Fibroblast of lung (primary cell): ENCODE measurements around the gene SACM1L. TPM values are rescaled to one million over a fixed set of nuclear protein-coding genes. Genes with fewer than 3 reads are reported as not detected.

Experiments used
- DNase-seq, 2 donors: peaks; one replicate each; pipeline versions ENCODE4 v3.0.0 to v3.0.0-alpha.2; 2010; ENCODE audit warnings: low read depth in 2 of 2
- H2AFZ ChIP-seq: 2 replicates; pipeline ENCODE4 v1.5.1; 2012; ENCODE audit warnings: low read length, control low read depth, inconsistent platforms
- H3K27ac ChIP-seq: 2 replicates; pipeline ENCODE4 v1.5.1; 2011; ENCODE audit warnings: low read length, control low read depth; ENCODE audit not compliant: insufficient read depth
- H3K27me3 ChIP-seq: 2 replicates; pipeline ENCODE4 v1.5.1; 2011; ENCODE audit warnings: mild to moderate bottlenecking, low read length; ENCODE audit not compliant: control insufficient read depth, insufficient read depth
- H3K36me3 ChIP-seq: 2 replicates; pipeline ENCODE4 v1.5.1; 2011; ENCODE audit warnings: low read length; ENCODE audit not compliant: control insufficient read depth, insufficient read depth
- H3K4me1 ChIP-seq: 2 replicates; pipeline ENCODE4 v1.5.1; 2011; ENCODE audit warnings: low read length; ENCODE audit not compliant: control insufficient read depth, insufficient read depth; ENCODE audit errors: extremely low read depth
- H3K4me2 ChIP-seq: 2 replicates; pipeline ENCODE4 v1.5.1; 2011; ENCODE audit warnings: low read length, control low read depth; ENCODE audit not compliant: insufficient read depth; ENCODE audit errors: extremely low read depth
- H3K4me3 ChIP-seq, 4 experiments: fragments of 200-600 bp in 1 of 4; sonication (generic) in 1 of 4; replicated peaks in 1 of 4; 2 replicates each; pipeline ENCODE4 v1.5.1; 2011 to 2016; ENCODE audit warnings: low read length in 4 of 4, low read depth in 3 of 4, mild to moderate bottlenecking in 3 of 4, control low read depth in 2 of 4, inconsistent platforms in 1 of 4, mixed read lengths in 1 of 4; ENCODE audit not compliant: insufficient read depth in 1 of 4; ENCODE audit errors: control extremely low read depth in 1 of 4
- H3K79me2 ChIP-seq: 2 replicates; pipeline ENCODE4 v1.5.1; 2012; ENCODE audit warnings: mild to moderate bottlenecking, low read length, inconsistent platforms; ENCODE audit not compliant: control insufficient read depth, insufficient read depth
- H3K9ac ChIP-seq: 2 replicates; pipeline ENCODE4 v1.5.1; 2011; ENCODE audit warnings: mild to moderate bottlenecking, low read length, control low read depth; ENCODE audit not compliant: insufficient read depth
- H3K9me3 ChIP-seq: 2 replicates; pipeline ENCODE4 v1.5.1; 2012; ENCODE audit warnings: low read depth, low read length; ENCODE audit not compliant: control insufficient read depth, insufficient read depth
- H4K20me1 ChIP-seq: 2 replicates; pipeline ENCODE4 v1.5.1; 2011; ENCODE audit warnings: low read length; ENCODE audit not compliant: control insufficient read depth, insufficient read depth; ENCODE audit errors: extremely low read depth
- CTCF ChIP-seq, 2 donors: IDR thresholded peaks in 1 of 2; conservative IDR thresholded peaks in 1 of 2; 1 replicate in 1 of 2; 2 replicates in 1 of 2; pipeline ENCODE4 v1.5.1; 2011 to 2012; ENCODE audit warnings: low read length in 2 of 2, control low read depth in 1 of 2, inconsistent platforms in 1 of 2, low read depth in 1 of 2, mild to moderate bottlenecking in 1 of 2
- EZH2 ChIP-seq: IDR thresholded peaks from 2 replicates; pipeline ENCODE4 v1.5.1; 2012; ENCODE audit warnings: low read length, control low read depth, mild to moderate bottlenecking; ENCODE audit errors: missing control alignments
- polyA plus RNA-seq, 2 donors: library from polyadenylated mRNA; depleted of rRNA in 1 of 2; stranded (reverse) in 1 of 2; unstranded in 1 of 2; fragments of >200 nt; gene quantifications; 2 replicates each; pipeline ENCODE4 v1.2.1, GENCODE V29; 2011 to 2012; ENCODE audit warnings: missing spikeins in 1 of 2
- total RNA-seq: library from RNA; depleted of rRNA; stranded (reverse); fragments of >200 nt; gene quantifications from 2 replicates; pipeline ENCODE4 v1.2.1, GENCODE V29; 2014

SACM1L gene
- total and polyA plus RNA-seq, 2 donors (not counting 1 experiment from before 2014, with no cell fraction given): 33.3 to 41.8 TPM

GRCh38 chr3:45783667-45784066 is 94.5 kb downstream of the SACM1L start:
- Histone ChIP-seq H3K27me3 (peaks cover 26% of the 10 kb centered on the region), H2AFZ (no peak overlapping the region), H4K20me1 (no peaks in the 10 kb centered on the region), H3K27ac (no peak overlapping the region), H3K79me2 (no peaks in the 10 kb centered on the region), H3K9me3 (no peaks in the 10 kb centered on the region), H3K9ac (no peak overlapping the region), H3K4me1 (no peaks in the 10 kb centered on the region), H3K36me3 (no peaks in the 10 kb centered on the region), H3K4me2 (no peak overlapping the region), H3K4me3 (no peak overlapping the region)
- DNase-seq: no peak
- TF ChIP-seq EZH2 (no peak), CTCF (conservative IDR thresholded peaks at IDR 0.05 in 1 of 2, IDR thresholded peaks at IDR 0.05 in 1 of 2; ENCODE audit: low read depth in 1 of 2, low read length in 2 of 2) (no peak)

GRCh38 chr3:45785605-45786150 is 96.5 kb downstream of the SACM1L start:
- Histone ChIP-seq H3K36me3 (no peaks in the 10 kb centered on the region), H3K27me3 (peaks cover 27% of the 10 kb centered on the region), H3K4me1 (no peaks in the 10 kb centered on the region), H3K4me2 (no peak overlapping the region), H3K79me2 (no peaks in the 10 kb centered on the region), H3K9me3 (no peaks in the 10 kb centered on the region), H2AFZ (no peak overlapping the region), H3K4me3 (no peak overlapping the region), H3K27ac (no peak overlapping the region), H3K9ac (no peak overlapping the region), H4K20me1 (no peaks in the 10 kb centered on the region)
- DNase-seq: no peak
- TF ChIP-seq EZH2: no peak
- TF ChIP-seq CTCF (conservative IDR thresholded peaks at IDR 0.05 in 1 of 2, IDR thresholded peaks at IDR 0.05 in 1 of 2; ENCODE audit: low read depth in 1 of 2, low read length in 2 of 2): no peak

DNA sequence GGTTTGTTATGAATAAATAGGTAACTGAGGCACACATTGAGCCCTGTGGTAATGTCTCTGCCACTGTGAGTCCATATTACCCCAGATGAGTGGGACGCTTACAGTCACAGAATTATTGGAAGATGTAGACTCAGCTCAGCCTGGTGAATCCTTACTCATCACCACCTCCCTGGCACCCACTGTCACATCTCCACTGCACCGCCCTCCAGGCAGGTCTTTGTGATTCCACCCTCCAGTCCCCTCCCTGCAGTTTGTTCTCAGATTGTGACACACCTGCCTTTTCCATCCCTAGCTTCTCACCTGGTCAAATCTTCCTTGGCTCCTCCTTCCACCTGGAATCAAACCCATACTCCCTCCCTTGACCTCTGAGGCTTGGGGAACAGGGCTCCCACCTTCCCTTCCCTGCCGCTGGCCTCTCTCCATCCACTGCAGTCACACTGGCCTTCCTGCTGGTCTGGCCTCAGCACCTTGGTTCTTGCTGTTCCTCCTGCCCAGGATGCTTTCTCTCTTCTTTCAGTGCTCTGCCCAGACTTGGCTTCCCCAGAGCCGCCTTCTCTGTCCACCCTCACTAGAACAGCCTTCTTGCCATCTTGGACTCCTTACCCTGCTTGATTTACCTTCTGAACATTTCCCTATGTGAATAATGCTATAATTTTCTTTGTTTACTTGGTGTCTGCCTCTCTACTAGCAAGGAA is 97.8 kb downstream of the SACM1L start:
- H3K27me3 ChIP-seq: peaks cover 27% of the 10 kb centered on the region
- TF ChIP-seq EZH2 (no peak), CTCF (conservative IDR thresholded peaks at IDR 0.05 in 1 of 2, IDR thresholded peaks at IDR 0.05 in 1 of 2; ENCODE audit: low read depth in 1 of 2, low read length in 2 of 2) (no peak)
- H3K9me3 ChIP-seq: no peaks in the 10 kb centered on the region

More for the DNA sequence above, 97.8 kb downstream of the SACM1L start:
- Histone ChIP-seq H3K9ac (no peak overlapping the region), H3K27ac (no peak overlapping the region), H2AFZ (no peak overlapping the region), H3K4me1 (no peaks in the 10 kb centered on the region), H3K4me3 (no peak overlapping the region), H3K4me2 (no peak overlapping the region), H4K20me1 (no peaks in the 10 kb centered on the region), H3K79me2 (no peaks in the 10 kb centered on the region), H3K36me3 (no peaks in the 10 kb centered on the region)
- no peak for DNase-seq
